GM21717 (cell line): Measurements from ENCODE around the gene CD8A.
"Not testable (repeated sequence)": the region's sequence is repeated elsewhere in the genome, so short reads cannot be mapped to it uniquely, and the experiment has no call there.

Source experiments
- ATAC-seq: cut with Tn5 transposase; IDR thresholded peaks from one replicate; pipeline ENCODE4 v1.9.1; 2021; ENCODE audit warnings: mild to moderate bottlenecking, moderate library complexity; ENCODE audit not compliant: unreplicated experiment

Gene CD8A

GRCh38 chr2:86790676-86791572 is at the start of gene CD8A:
TSS of gene CD8A (minus strand) at chr2:86790913. CDS start at chr2:86790825, 88 bp downstream.
- no peak for ATAC-seq

- not testable (repeated sequence) for ATAC-seq
Measured at GRCh38 chr2:86839871-86840548, 49.3 kb upstream of the CD8A start.

DNA sequence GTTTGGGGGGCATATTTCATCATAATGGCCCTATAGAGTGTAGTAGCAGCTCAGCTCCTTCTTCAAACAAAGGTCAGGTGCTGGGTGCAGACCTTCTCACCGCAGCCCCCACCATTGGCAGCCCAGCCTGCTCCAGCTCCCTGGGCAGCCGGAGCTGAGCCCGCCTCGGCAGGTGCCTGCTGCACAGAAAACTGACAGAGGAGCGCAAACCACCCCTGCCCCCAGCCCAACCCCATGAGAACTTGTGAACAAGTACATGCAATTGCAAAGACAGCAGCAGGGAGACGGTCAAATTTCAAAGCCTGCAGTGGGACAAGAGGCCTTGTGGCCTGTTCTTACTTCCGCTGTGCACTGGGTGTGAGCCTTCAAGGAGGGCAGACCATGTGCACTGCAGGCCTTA is 48.7 kb upstream of the CD8A start:
- ATAC-seq: not testable (repeated sequence)

DNA sequence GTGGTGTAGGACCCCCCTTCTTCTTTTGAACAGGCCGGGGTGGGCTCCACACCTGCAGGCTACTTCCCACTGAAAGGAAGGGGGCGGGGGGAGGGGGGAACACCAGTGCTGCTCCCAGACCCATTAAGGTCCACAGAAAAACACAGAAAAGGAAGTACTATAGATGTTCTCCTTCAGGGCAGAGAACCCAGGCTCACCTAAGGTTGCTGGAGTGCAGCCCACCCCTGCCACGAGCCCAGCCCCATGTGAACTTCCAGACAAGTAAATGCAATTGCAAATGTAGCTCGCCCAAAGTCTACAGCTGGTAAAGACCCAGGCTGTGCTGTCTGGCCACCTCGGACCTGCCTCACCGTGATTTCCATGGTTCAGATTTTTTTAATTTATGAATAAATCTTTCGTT is 47.0 kb upstream of the CD8A start:
- ATAC-seq: not testable (repeated sequence)

DNA sequence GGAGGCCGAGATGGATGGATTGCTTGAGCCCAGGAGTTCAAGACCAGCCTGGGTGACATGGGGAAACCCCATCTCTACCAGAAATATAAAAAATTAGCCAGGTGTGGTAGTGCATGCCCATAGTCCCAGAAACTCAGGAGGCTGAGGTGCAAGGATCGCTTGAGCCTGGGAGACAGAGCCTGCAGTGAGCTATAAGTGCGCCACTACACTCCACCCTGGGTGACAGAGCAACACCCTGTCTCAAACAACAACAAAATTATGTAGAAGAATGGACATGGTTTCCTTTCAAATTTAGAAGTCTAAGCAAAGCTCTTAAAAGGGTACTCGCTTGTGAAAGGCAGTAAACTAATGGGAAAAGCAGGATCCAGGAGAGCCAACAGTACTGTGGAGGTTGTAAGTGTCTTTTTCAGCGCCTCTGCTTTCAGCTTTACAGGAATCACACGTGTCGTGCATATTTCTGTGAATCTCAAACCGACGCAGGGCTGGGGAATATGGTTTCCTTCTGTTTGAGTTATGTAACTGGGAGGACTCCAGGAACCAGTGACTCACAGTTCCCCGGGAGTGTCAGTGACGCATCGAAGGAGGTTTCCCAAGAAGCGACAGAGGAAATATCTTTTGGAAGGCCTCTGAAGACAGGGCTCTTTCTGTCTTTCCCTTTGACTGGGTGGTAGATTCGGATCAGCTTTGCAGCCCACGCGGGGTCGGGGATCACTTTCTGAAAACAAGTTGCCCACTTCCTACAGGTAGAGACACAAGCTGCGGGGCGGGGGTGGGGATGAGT is 46.4 kb upstream of the CD8A start:
- ATAC-seq: not testable (repeated sequence)

DNA sequence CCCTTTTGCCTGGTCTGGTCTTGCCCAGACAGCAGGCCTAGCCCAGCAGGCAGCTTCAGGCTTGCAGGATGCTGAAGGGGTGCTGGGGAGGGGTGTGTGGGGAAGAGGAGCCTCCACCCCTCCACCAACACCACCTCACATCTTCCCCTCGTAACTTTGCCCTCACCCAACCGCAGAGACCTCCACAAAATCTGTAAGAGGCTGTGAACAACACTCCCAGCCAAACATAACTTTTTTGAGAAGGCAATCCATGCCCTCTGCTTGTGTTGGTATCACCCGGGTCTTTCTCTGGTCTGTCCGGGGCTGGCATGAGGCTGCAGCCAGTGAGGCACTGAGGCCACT is 44.8 kb upstream of the CD8A start:
- not testable (repeated sequence) for ATAC-seq

- no peak for ATAC-seq
Measured at GRCh38 chr2:86833315-86833714, 42.6 kb upstream of the CD8A start.

DNA sequence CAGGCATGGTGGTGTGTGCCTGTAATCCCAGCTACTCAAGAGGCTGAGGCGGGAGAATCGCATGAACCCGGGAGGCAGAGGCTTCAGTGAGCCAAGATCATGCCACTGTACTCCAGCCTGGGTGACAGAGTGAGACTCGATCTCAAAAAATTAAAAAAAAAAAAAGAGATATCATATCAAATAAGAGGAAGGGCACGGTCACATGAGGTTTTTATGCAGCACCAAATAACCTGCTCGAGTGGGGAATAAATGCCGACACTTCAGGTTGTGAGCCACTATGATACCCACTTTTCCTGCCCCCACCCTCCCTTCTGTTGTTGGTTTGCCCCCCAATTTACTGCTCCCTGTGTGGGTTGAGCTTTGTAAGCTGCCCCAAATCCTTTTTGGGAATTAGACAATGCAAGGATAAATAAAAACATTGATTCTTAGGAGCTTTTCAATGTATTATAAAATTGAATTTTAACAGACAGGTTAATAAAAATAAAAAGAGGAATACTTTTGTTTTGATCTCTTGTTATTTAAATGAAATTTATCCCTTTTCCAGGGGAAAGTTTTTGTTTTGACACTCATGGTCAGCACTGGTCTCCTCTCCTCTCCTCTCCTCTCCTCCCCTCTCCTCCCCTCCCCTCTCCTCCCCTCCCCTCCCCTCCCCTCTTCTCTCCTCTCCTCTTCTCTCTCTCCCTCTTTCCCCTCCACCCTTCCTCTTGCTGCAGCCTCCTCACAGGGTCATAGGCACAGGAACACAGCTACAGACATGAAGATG is 41.8 kb upstream of the CD8A start:
- ATAC-seq: no peak

- no peak for ATAC-seq
Measured at GRCh38 chr2:86831537-86831936, 40.8 kb upstream of the CD8A start.

GRCh38 chr2:86826951-86827350 is 36.2 kb upstream of the CD8A start:
- no peak for ATAC-seq

GRCh38 chr2:86825693-86826381 is 35.1 kb upstream of the CD8A start:
- ATAC-seq: no peak

DNA sequence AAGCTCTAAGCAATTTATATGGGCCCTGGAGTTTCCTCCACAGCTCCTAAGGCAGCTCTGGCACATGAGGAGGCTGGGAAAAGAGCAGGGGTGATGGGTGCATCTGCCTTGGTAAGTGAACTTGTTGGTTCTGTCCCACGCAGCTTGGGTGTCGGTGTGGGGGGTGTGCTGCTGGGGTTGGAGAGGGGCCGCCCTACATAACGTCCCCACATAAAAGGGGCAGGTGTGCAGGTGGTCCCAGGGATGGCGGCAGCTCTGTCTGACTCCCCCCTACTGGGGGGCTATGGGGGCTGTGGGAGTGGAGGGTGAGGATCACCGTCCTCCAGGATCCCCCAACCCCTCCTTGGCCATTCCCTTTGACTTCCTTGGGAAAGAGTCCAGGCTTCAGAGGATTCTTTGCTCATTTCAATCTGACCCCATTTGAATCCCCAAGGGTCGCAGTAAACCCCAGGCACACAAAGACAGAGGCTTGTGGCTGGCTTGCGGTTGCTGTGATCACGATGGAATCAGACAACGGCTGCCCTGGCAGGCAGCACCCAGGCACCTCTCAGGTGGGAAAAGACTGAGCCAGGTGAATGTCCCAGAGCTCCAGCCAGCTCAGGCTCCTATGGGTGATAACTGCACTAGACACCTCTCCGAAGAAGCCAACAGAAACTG is 34.5 kb upstream of the CD8A start:
- no peak for ATAC-seq

DNA sequence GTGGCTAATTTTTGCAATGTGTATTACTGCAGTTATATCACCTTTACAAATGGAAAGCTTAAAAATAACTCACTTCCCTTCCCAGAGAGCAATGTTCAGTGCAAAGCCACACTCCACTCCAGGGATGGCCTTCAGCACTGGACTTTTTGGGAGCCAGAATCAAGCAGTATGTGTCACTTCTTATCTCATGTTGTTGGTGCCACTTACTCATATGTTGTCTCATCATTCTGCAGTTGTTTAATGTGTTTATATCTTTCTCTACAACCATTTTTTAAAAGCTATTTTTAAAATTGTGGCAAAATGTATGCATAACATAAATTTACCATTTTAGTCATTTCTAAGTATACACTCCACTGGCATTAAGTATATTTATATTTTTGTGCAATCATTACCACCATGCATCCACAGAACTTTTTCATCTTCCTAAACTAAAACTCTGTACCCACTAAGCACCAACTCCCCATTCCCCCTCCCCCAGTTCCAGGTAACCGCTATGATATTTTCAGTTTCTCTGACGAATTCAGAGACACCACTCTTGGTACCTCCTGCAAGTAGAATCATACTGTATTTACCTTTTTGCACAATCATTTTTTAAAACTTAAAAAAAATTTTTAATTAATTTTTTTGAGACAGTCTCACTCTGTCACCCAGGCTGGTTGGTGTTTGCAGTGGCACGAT is 32.1 kb upstream of the CD8A start:
- ATAC-seq: no peak

GRCh38 chr2:86821842-86822241 is 31.1 kb upstream of the CD8A start:
- ATAC-seq: no peak

GRCh38 chr2:86821306-86821705 is 30.6 kb upstream of the CD8A start:
- no peak for ATAC-seq

DNA sequence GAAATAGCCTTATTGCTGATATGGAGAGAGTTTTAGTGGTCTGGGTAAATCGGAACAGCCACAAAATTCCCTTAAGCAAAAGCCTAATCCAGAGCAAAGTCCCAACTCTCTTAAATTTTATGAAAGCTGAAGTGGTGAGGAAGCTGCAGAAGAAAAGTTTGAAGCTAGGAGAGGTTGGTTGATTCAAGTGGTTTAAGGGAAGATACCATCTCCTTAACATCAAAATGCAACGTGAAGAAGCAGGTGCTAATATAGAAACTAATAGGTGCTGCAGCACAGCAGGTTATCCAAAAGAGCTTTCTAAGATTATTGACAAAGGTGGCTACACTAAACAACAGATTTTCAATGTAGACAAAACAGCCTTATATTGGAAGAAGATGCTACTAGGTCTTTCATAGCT is 28.2 kb upstream of the CD8A start:
- ATAC-seq: no peak

DNA sequence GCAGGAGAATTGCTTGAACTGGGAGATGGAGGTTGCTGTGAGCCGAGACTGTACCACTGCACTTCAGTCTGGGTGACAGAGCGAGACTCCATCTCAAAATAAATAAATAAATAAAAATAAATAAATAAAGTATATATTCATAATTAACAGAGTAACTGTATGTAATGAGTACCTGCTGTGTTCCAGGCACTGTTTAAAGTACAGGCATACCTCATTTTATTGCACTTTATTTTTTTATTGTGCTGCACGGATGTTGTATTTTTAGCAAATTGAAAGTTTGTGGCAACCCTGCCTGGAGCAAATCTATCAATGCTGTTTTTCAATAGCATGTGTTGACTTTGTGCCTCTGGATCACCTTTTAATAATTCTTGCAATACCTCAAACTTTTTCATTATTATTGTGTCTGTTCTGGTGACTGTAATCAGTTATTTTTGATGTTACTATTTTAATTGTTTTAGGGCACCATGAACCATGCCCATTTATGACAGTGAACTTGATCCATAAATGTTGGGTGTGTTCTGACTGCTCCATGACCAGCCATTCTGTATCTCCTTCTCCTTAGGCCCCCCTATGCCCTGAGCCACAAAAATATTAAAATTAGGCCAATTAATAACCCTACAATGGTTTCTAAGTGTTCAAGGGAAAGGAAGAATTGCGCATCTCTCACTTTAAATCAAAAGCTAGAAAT is 27.5 kb upstream of the CD8A start:
- no peak for ATAC-seq

- ATAC-seq: no peak
Measured at GRCh38 chr2:86815611-86816010, 24.9 kb upstream of the CD8A start.
